ENCODE results near the gene XXYLT1. TPM values are rescaled to one million over a fixed set of nuclear protein-coding genes. Genes with fewer than 3 reads are reported as not detected.

The XXYLT1 gene
- total RNA-seq, 1 donor from 2014 or later: 22.3 TPM

DNA sequence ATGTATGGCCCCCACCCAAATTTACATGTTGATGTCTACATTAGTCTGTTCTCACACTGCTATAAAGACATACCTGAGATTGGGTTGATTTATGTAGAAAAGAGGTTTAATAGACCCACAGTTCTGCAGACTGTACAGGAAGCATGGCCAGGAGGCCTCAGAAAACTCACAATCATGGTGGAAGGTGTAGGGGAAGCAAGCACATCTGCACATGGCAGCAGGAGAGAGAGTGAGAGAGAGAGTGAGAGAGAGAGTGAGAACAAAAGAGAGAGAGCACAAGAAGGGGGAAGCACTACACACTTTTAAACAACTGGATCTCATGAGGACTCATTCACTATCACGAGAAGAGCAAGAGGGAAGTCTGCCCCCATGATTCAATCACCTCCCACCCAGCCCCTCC is 130.5 kb downstream of the XXYLT1 start:
- H3K9me3 Mint-ChIP-seq (ENCODE audit: unreplicated experiment): peaks cover 8% of the 10 kb centered on the region
- H3K27me3 Mint-ChIP-seq (ENCODE audit: unreplicated experiment): peaks cover 2% of the 10 kb centered on the region
- no peak for TF ChIP-seq CTCF (IDR thresholded peaks at IDR 0.05; ENCODE audit: partially characterized antibody, unreplicated experiment)
- DNase-seq: no peak
- H3K4me3 Mint-ChIP-seq (ENCODE audit: unreplicated experiment): no peak overlapping the region
- peaks cover 18% of the 10 kb centered on the region for H3K36me3 Mint-ChIP-seq (ENCODE audit: unreplicated experiment)
- H3K27ac Mint-ChIP-seq (ENCODE audit: unreplicated experiment): no peak overlapping the region
- H3K4me1 Mint-ChIP-seq (ENCODE audit: low read depth, unreplicated experiment): peaks cover 31% of the 10 kb centered on the region

DNA sequence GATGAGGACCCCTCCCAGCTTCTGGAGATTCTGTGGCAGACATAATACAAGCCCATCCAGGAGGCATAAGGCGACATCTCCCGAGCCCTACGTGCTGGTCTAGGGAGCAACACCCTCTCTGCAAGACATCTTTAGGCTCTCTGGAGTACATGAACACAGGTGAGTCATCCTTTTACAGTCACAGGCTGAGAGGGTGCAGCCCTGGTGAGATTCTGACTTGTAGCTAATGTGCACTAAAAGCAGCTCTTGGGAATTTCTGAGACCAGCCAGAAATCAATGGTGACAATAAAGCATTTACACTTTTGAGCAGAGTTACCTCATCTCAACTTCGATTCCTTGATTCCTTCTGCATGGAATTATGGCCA is 131.1 kb downstream of the XXYLT1 start:
- Mint-ChIP-seq H3K27me3 (ENCODE audit: unreplicated experiment) (peaks cover 2% of the 10 kb centered on the region), H3K4me3 (ENCODE audit: unreplicated experiment) (no peak overlapping the region)

DNA sequence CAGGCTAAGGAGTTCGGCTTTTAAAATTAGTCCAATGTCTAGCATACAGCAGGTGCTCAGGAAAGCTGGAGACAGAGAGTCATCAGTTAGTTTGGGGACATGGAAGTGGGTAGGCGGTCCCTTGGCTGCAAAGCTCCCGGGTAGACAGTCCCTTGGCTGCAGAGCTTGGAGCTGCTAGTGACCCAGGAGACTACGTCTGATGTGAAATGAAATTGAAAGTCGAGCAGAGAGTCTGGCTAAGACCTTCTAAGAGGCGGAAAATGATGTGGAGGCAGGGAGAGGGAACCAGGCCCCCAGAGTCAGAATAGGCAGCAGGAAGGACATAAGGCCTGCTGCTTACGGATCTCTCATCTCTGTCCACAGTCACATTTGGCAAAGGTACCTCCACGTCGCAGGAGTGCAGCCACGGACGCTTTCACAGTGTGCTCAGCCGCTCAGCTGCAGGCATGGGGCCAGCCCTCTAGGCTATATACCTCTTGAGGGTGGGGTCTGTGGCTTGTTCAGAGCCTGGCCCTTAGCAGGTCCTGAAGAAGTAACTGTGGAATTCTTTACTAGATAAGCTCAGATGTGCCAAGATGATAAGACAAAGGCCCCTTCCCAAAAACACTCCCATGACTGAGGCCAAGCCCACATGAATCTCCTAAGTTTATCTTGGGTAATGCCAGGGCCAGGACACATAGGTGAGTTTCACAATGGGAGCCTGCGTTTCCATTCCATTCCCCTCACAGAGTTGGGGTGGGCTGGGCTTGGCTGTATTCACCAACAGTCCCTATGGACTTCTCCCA is 131.7 kb downstream of the XXYLT1 start:
- Mint-ChIP-seq H3K4me3 (ENCODE audit: unreplicated experiment) (no peak overlapping the region), H3K27ac (ENCODE audit: unreplicated experiment) (peak overlapping the region; percentile 25), H3K4me1 (ENCODE audit: low read depth, unreplicated experiment) (peaks cover 42% of the 10 kb centered on the region), H3K36me3 (ENCODE audit: unreplicated experiment) (peaks cover 18% of the 10 kb centered on the region), H3K27me3 (ENCODE audit: unreplicated experiment) (peaks cover 6% of the 10 kb centered on the region), H3K9me3 (ENCODE audit: unreplicated experiment) (peaks cover 10% of the 10 kb centered on the region)
- DNase-seq: no peak
- TF ChIP-seq CTCF (IDR thresholded peaks at IDR 0.05; ENCODE audit: partially characterized antibody, unreplicated experiment): no peak

More for the DNA sequence above, 131.1 kb downstream of the XXYLT1 start:
- H3K4me1 Mint-ChIP-seq (ENCODE audit: low read depth, unreplicated experiment): peaks cover 37% of the 10 kb centered on the region
- peaks cover 18% of the 10 kb centered on the region for H3K36me3 Mint-ChIP-seq (ENCODE audit: unreplicated experiment)
- TF ChIP-seq CTCF (IDR thresholded peaks at IDR 0.05; ENCODE audit: partially characterized antibody, unreplicated experiment): no peak
- H3K27ac Mint-ChIP-seq (ENCODE audit: unreplicated experiment): no peak overlapping the region
- DNase-seq: no peak
- peaks cover 8% of the 10 kb centered on the region for H3K9me3 Mint-ChIP-seq (ENCODE audit: unreplicated experiment)

DNA sequence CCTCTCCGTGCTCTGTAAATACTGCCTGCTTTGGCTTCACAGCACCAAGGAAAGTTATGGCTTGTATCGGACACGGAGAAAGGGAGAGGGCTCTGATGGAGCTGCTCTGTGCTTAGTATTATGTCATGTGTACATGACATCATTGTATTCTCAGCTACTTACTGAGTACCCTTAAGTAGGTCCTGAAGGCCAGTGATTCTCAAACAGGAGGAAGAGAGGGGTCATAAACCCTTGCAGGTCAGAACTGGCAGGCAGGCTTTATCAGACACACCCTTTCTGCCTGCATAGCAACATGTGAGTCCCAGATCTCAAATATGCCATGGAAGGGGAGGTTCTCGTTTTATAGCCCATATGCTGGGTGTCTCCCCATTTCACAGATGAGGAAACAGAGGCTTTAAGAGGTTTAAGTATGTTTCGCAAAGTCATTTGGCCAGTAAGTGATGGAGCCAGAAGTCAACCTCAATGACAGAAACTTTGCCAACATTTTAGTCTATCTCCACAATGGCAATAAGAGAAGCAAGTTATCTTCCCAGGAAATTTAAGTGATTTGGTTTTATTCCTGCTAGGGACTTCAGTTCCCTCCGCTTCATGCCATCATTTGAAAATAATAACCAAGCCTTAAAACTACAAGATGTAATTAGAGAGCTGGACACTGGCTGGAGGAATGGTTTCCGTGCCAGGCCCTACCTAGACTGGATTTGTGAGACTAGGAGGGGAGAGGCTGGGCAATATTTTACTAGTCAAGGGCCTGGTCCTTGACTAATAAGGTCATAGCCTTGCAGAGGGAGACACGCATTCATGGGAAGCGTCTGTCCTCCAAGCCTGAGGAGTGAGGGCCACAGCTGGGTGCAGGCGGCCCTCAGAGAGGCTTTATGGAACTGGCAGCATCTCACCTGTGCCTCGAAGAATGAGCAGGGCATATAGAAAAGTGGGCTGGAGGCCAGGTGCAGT is 133.0 kb downstream of the XXYLT1 start:
- DNase-seq: no peak
- Mint-ChIP-seq H3K9me3 (ENCODE audit: unreplicated experiment) (peaks cover 10% of the 10 kb centered on the region), H3K27me3 (ENCODE audit: unreplicated experiment) (peaks cover 7% of the 10 kb centered on the region), H3K4me3 (ENCODE audit: unreplicated experiment) (no peak overlapping the region), H3K4me1 (ENCODE audit: low read depth, unreplicated experiment) (peaks cover 45% of the 10 kb centered on the region), H3K36me3 (ENCODE audit: unreplicated experiment) (peaks cover 18% of the 10 kb centered on the region), H3K27ac (ENCODE audit: unreplicated experiment) (no peak overlapping the region)
- TF ChIP-seq CTCF (IDR thresholded peaks at IDR 0.05; ENCODE audit: partially characterized antibody, unreplicated experiment): no peak

All from glutamatergic neuron (in vitro differentiated cells).